Hippocampal formation (tissue), 2 donors: ENCODE data around the gene KAT2A.
"Not testable (repeated sequence)": the region's sequence is repeated elsewhere in the genome, so short reads cannot be mapped to it uniquely, and the experiment has no call there.

ENCODE experiments used
- DNase-seq, 2 donors: peaks; one replicate each; lab custom pipeline; 2025; lab: John Stamatoyannopoulos, UW

Gene KAT2A

GRCh38 chr17:42120770-42121769 lies at the start of gene KAT2A:
KAT2A (minus strand) TSS chr17:42121367; CDS start chr17:42121304, 63 bp downstream.
- DNase-seq, result peak; percentile 75 to 80

- DNase-seq, result no peak
Measured at GRCh38 chr17:42169351-42169750, 48.2 kb upstream of the KAT2A start.

GRCh38 chr17:42167807-42168206 lies 46.6 kb upstream of the KAT2A start:
- no peak for DNase-seq

GRCh38 chr17:42166196-42166763 lies 45.1 kb upstream of the KAT2A start:
- DNase-seq, result no peak

- no peak for DNase-seq
Measured at GRCh38 chr17:42165751-42166150, 44.6 kb upstream of the KAT2A start.

- no peak for DNase-seq
Measured at GRCh38 chr17:42163696-42164407, 42.7 kb upstream of the KAT2A start.

GRCh38 chr17:42163113-42163512 lies 41.9 kb upstream of the KAT2A start:
- DNase-seq, result no peak

- no peak for DNase-seq
Measured at GRCh38 chr17:42160531-42160910, 39.4 kb upstream of the KAT2A start.

GRCh38 chr17:42159796-42160530 lies 38.8 kb upstream of the KAT2A start:
- no peak for DNase-seq

GRCh38 chr17:42155614-42156045 lies 34.5 kb upstream of the KAT2A start:
- no peak for DNase-seq

- no peak for DNase-seq
Measured at GRCh38 chr17:42153919-42154742, 33.0 kb upstream of the KAT2A start.

GRCh38 chr17:42146911-42147607 lies 25.9 kb upstream of the KAT2A start:
- no peak for DNase-seq

- DNase-seq, result not testable (repeated sequence)
Measured at GRCh38 chr17:42143138-42143537, 22.0 kb upstream of the KAT2A start.

- no peak for DNase-seq
Measured at GRCh38 chr17:42142371-42142896, 21.3 kb upstream of the KAT2A start.

GRCh38 chr17:42141382-42141781 lies 20.2 kb upstream of the KAT2A start:
- DNase-seq, result no peak

- DNase-seq, result not testable (repeated sequence)
Measured at GRCh38 chr17:42140690-42141089, 19.5 kb upstream of the KAT2A start.

GRCh38 chr17:42138749-42139492 lies 17.8 kb upstream of the KAT2A start:
- no peak for DNase-seq

GRCh38 chr17:42136654-42137051 lies 15.5 kb upstream of the KAT2A start:
- DNase-seq, result no peak
